HG03439 (cell line): ENCODE measurements around the gene HERC3.

Experiments used
- ATAC-seq: cut with Tn5 transposase; IDR thresholded peaks from one replicate; pipeline ENCODE4 v1.9.1; 2021; ENCODE audit warnings: mild to moderate bottlenecking, moderate library complexity; ENCODE audit not compliant: unreplicated experiment

Gene HERC3

GRCh38 chr4:88713782-88714181 is 121.5 kb downstream of the HERC3 start:
- no peak for ATAC-seq

- no peak for ATAC-seq
Measured at GRCh38 chr4:88718098-88718497, 125.8 kb downstream of the HERC3 start.

GRCh38 chr4:88719381-88719780 is 127.1 kb downstream of the HERC3 start:
- ATAC-seq: no peak

GRCh38 chr4:88720451-88721428 is 128.5 kb downstream of the HERC3 start:
- no peak for ATAC-seq

- no peak for ATAC-seq
Measured at GRCh38 chr4:88722276-88722780, 130.0 kb downstream of the HERC3 start.

- ATAC-seq: no peak
Measured at GRCh38 chr4:88722828-88723227, 130.5 kb downstream of the HERC3 start.

- no peak for ATAC-seq
Measured at GRCh38 chr4:88724406-88724805, 132.1 kb downstream of the HERC3 start.

GRCh38 chr4:88725143-88725542 is 132.9 kb downstream of the HERC3 start:
- no peak for ATAC-seq

GRCh38 chr4:88725986-88726385 is 133.7 kb downstream of the HERC3 start:
- no peak for ATAC-seq

- no peak for ATAC-seq
Measured at GRCh38 chr4:88728146-88728545, 135.9 kb downstream of the HERC3 start.

GRCh38 chr4:88729146-88729760 is 137.0 kb downstream of the HERC3 start:
- ATAC-seq: no peak

- no peak for ATAC-seq
Measured at GRCh38 chr4:88730811-88731210, 138.5 kb downstream of the HERC3 start.

- no peak for ATAC-seq
Measured at GRCh38 chr4:88731381-88731780, 139.1 kb downstream of the HERC3 start.

GRCh38 chr4:88732714-88733368 is 140.6 kb downstream of the HERC3 start:
- no peak for ATAC-seq

- no peak for ATAC-seq
Measured at GRCh38 chr4:88734403-88734949, 142.2 kb downstream of the HERC3 start.

GRCh38 chr4:88735564-88735963 is 143.3 kb downstream of the HERC3 start:
- no peak for ATAC-seq

GRCh38 chr4:88736264-88736663 is 144.0 kb downstream of the HERC3 start:
- no peak for ATAC-seq

- no peak for ATAC-seq
Measured at GRCh38 chr4:88737307-88737941, 145.1 kb downstream of the HERC3 start.

GRCh38 chr4:88738180-88738579 is 145.9 kb downstream of the HERC3 start:
- no peak for ATAC-seq

GRCh38 chr4:88742561-88742960 is 150.3 kb downstream of the HERC3 start:
- ATAC-seq: no peak

- no peak for ATAC-seq
Measured at GRCh38 chr4:88743696-88744095, 151.4 kb downstream of the HERC3 start.
